SK-N-SH (cell line): ENCODE results near the gene PATL2. TPM values are rescaled to one million over a fixed set of nuclear protein-coding genes. Genes with fewer than 3 reads are reported as not detected.

ENCODE experiments used
- CTCF ChIA-PET: fragments of 300-600, 350-600 bp; formaldehyde crosslinking; extraction: SDS; loops from one replicate; lab custom pipeline; 2021; lab: Yijun Ruan, JAX
- POLR2A ChIA-PET: fragments of 350-600 bp; sonication (Branson Sonifier 250); formaldehyde crosslinking; extraction: SDS; loops from one replicate; lab custom pipeline; 2020; ENCODE audit warnings: antibody characterized with exemption, inconsistent platforms; lab: Yijun Ruan, JAX
- DNase-seq: peaks from one replicate; pipeline ENCODE4 v3.0.0; 2012
- H2AFZ ChIP-seq: fragments of 200-600 bp; sonication (generic); 2 replicates; pipeline ENCODE4 v1.8.1; 2016; ENCODE audit warnings: antibody characterized with exemption, mild to moderate bottlenecking, low read depth
- H3F3A ChIP-seq: fragments of 200-600 bp; sonication (generic); replicated peaks from 2 replicates; pipeline ENCODE3; 2016; ENCODE audit warnings: antibody characterized with exemption, mild to moderate bottlenecking; ENCODE audit not compliant: insufficient read depth
- H3K27ac ChIP-seq, 2 experiments: fragments of 200-500 bp in 1 of 2; fragments of 200-600 bp in 1 of 2; sonication (Bioruptor generic) in 1 of 2; sonication (generic), shearing (Covaris generic) in 1 of 2; 2 replicates each; pipeline versions ENCODE4 v1.5.1 to v1.6.1; 2014 to 2016; ENCODE audit warnings: low read depth in 2 of 2, inconsistent platforms in 1 of 2, low read length in 1 of 2, mild to moderate bottlenecking in 1 of 2, mixed read lengths in 1 of 2
- H3K27me3 ChIP-seq: fragments of 200-600 bp; sonication (generic), shearing (Covaris generic); 2 replicates; pipeline ENCODE4 v1.6.1; 2016; ENCODE audit warnings: mixed run types; ENCODE audit not compliant: insufficient read depth
- H3K36me3 ChIP-seq, 2 experiments: fragments of 200-500 bp in 1 of 2; fragments of 200-600 bp in 1 of 2; sonication (Bioruptor generic) in 1 of 2; sonication (generic) in 1 of 2; replicated peaks in 1 of 2; 2 replicates each; pipeline versions ENCODE3 to v1.5.1; 2014 to 2016; ENCODE audit warnings: low read length in 1 of 2, mild to moderate bottlenecking in 1 of 2; ENCODE audit not compliant: insufficient read depth in 2 of 2, control insufficient read depth in 1 of 2
- H3K4me1 ChIP-seq, 2 experiments: fragments of 200-500 bp in 1 of 2; fragments of 200-600 bp in 1 of 2; sonication (Bioruptor generic) in 1 of 2; sonication (generic), shearing (Covaris generic) in 1 of 2; 2 replicates each; pipeline versions ENCODE4 v1.5.1 to v1.6.1; 2014 to 2016; ENCODE audit warnings: low read depth in 1 of 2, low read length in 1 of 2, mixed run types in 1 of 2; ENCODE audit not compliant: insufficient read depth in 2 of 2, control insufficient read depth in 1 of 2
- H3K4me2 ChIP-seq: fragments of 200-600 bp; sonication (generic), shearing (Covaris generic); 2 replicates; pipeline ENCODE4 v1.6.1; 2017; ENCODE audit warnings: mixed run types
- H3K4me3 ChIP-seq, 2 experiments: fragments of 200-500 bp in 1 of 2; fragments of 200-600 bp in 1 of 2; sonication (Bioruptor generic) in 1 of 2; sonication (generic), shearing (Covaris generic) in 1 of 2; 2 replicates each; pipeline versions ENCODE4 v1.5.1 to v1.8.1; 2014 to 2016; ENCODE audit warnings: low read depth in 2 of 2, inconsistent platforms in 1 of 2, low read length in 1 of 2, mild to moderate bottlenecking in 1 of 2, mixed read lengths in 1 of 2, moderate library complexity in 1 of 2
- H3K79me2 ChIP-seq: fragments of 200-600 bp; sonication (generic); 2 replicates; pipeline ENCODE4 v1.8.1; 2017; ENCODE audit warnings: mild to moderate bottlenecking; ENCODE audit not compliant: insufficient read depth
- H3K9ac ChIP-seq: fragments of 200-600 bp; sonication (generic); 2 replicates; pipeline ENCODE4 v1.6.1; 2017; ENCODE audit warnings: mixed run types
- H3K9me2 ChIP-seq: fragments of 200-600 bp; sonication (generic); 2 replicates; pipeline ENCODE4 v1.6.1; 2017; ENCODE audit warnings: mixed run types
- H3K9me3 ChIP-seq: fragments of 200-600 bp; sonication (generic); 2 replicates; pipeline ENCODE4 v1.6.1; 2017; ENCODE audit warnings: mixed run types, mild to moderate bottlenecking, moderate library complexity
- H4K20me1 ChIP-seq: fragments of 200-600 bp; sonication (generic); 2 replicates; pipeline ENCODE4 v1.6.1; 2017; ENCODE audit warnings: mild to moderate bottlenecking, mixed run types; ENCODE audit not compliant: insufficient read depth
- FOXJ3 ChIP-seq: sonication (generic); formaldehyde crosslinking; IDR thresholded peaks from 2 replicates; pipeline ENCODE4 v1.5.1; 2020; ENCODE audit warnings: mild to moderate bottlenecking, missing genetic modification reagents
- GABPA ChIP-seq: IDR thresholded peaks from 2 replicates; pipeline ENCODE4 v1.4.0; 2012; ENCODE audit warnings: low read depth, mild to moderate bottlenecking
- POLR2AphosphoS5 ChIP-seq: IDR thresholded peaks from 2 replicates; pipeline ENCODE4 v1.6.1; 2012; ENCODE audit warnings: low read depth, low read length
- RFX5 ChIP-seq: IDR thresholded peaks from 2 replicates; pipeline ENCODE4 v1.6.1; 2012; ENCODE audit warnings: mild to moderate bottlenecking, improper control_type of control experiment, low read length
- TAF1 ChIP-seq: IDR thresholded peaks from 2 replicates; pipeline ENCODE4 v1.6.1; 2012; ENCODE audit warnings: low read depth, mild to moderate bottlenecking, low read length, moderate library complexity, borderline replicate concordance
- TEAD4 ChIP-seq: IDR thresholded peaks from 2 replicates; pipeline ENCODE4 v1.4.0; 2012; ENCODE audit warnings: mild to moderate bottlenecking, borderline replicate concordance; ENCODE audit not compliant: insufficient read depth
- YY1 ChIP-seq: IDR thresholded peaks from 2 replicates; pipeline ENCODE4 v1.4.0; 2012; ENCODE audit warnings: low read depth, mild to moderate bottlenecking
- WGBS: methylation state at CpG from one replicate; pipeline ENCODE4 v1.1.6; 2017; ENCODE audit warnings: low lambda C conversion rate; 5-methylcytosine and 5-hydroxymethylcytosine counted together
- polyA plus RNA-seq, 3 experiments: library from polyadenylated mRNA; depleted of rRNA; stranded (reverse); fragments of >200 nt; gene quantifications; 2 replicates each; pipeline ENCODE4 v1.2.3, GENCODE V29; 2012
- TF ChIP-seq, protein P1 (sequence below): IDR thresholded peaks from 2 replicates; pipeline ENCODE4; 2012
- TF ChIP-seq, protein P2 (sequence below): IDR thresholded peaks from 2 replicates; pipeline ENCODE4 v1.4.0; 2012; ENCODE audit warnings: low read depth, borderline replicate concordance
- TF ChIP-seq, protein P3 (sequence below): IDR thresholded peaks from 2 replicates; pipeline ENCODE4 v1.4.0; 2012; ENCODE audit warnings: low read depth
- TF ChIP-seq, protein P4 (sequence below): fragments of 150-350 bp; IDR thresholded peaks from 2 replicates; pipeline ENCODE4 v1.6.1; 2017; ENCODE audit warnings: antibody characterized with exemption, low read length, low read depth, borderline replicate concordance
- TF ChIP-seq, protein P5 (sequence below): IDR thresholded peaks from 2 replicates; pipeline ENCODE4 v1.4.0; 2012; ENCODE audit warnings: low read depth, borderline replicate concordance

Gene PATL2
- polyA plus RNA-seq, 1 of the 3 experiments (the other 2 are of a cell fraction), result 0.31 TPM

DNA sequence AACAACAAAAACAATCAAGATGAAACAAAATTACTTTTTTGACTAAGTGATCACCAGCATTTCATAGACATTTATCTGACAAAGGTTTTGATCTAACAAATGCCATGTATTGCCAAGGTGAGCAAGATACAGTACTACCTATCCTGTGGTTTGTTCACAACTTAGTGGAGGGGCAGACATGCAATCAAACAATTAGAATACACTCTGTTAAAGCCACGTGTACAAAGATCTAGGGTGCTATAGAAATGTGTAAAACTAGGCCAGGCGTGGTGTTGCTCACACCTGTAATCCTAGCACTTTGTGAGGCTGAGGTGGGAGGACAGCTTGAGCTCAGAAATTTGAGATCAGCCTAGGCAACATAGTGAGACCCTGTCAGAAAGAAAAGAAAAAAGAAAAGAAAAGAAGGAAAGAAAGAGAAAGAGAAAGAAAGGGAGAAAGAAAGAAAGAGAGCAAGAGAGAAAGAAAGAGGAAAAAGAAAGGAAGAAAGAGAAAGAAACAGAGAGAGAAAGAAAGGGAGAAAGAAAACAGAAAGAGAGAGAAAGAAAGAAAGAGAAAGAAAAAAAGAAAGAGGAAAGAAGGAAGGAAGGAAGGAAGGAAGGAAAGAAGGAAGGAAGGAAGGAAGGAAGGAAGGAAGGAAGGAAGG is 23.8 kb upstream of the PATL2 start (continued):
- TF ChIP-seq, protein P1, sequence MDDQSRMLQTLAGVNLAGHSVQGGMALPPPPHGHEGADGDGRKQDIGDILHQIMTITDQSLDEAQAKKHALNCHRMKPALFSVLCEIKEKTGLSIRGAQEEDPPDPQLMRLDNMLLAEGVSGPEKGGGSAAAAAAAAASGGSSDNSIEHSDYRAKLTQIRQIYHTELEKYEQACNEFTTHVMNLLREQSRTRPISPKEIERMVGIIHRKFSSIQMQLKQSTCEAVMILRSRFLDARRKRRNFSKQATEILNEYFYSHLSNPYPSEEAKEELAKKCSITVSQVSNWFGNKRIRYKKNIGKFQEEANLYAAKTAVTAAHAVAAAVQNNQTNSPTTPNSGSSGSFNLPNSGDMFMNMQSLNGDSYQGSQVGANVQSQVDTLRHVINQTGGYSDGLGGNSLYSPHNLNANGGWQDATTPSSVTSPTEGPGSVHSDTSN, result no peak
- TF ChIP-seq TEAD4, result no peak
- TF ChIP-seq GABPA, result no peak
- TF ChIP-seq, protein P2, sequence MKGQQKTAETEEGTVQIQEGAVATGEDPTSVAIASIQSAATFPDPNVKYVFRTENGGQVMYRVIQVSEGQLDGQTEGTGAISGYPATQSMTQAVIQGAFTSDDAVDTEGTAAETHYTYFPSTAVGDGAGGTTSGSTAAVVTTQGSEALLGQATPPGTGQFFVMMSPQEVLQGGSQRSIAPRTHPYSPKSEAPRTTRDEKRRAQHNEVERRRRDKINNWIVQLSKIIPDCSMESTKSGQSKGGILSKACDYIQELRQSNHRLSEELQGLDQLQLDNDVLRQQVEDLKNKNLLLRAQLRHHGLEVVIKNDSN, result no peak
- TF ChIP-seq, protein P3, sequence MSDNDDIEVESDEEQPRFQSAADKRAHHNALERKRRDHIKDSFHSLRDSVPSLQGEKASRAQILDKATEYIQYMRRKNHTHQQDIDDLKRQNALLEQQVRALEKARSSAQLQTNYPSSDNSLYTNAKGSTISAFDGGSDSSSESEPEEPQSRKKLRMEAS, result no peak
- TF ChIP-seq, protein P4, sequence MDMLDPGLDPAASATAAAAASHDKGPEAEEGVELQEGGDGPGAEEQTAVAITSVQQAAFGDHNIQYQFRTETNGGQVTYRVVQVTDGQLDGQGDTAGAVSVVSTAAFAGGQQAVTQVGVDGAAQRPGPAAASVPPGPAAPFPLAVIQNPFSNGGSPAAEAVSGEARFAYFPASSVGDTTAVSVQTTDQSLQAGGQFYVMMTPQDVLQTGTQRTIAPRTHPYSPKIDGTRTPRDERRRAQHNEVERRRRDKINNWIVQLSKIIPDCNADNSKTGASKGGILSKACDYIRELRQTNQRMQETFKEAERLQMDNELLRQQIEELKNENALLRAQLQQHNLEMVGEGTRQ, result no peak
- TF ChIP-seq RFX5, result no peak
- TF ChIP-seq, protein P5, sequence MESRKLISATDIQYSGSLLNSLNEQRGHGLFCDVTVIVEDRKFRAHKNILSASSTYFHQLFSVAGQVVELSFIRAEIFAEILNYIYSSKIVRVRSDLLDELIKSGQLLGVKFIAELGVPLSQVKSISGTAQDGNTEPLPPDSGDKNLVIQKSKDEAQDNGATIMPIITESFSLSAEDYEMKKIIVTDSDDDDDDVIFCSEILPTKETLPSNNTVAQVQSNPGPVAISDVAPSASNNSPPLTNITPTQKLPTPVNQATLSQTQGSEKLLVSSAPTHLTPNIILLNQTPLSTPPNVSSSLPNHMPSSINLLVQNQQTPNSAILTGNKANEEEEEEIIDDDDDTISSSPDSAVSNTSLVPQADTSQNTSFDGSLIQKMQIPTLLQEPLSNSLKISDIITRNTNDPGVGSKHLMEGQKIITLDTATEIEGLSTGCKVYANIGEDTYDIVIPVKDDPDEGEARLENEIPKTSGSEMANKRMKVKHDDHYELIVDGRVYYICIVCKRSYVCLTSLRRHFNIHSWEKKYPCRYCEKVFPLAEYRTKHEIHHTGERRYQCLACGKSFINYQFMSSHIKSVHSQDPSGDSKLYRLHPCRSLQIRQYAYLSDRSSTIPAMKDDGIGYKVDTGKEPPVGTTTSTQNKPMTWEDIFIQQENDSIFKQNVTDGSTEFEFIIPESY, result no peak

DNA sequence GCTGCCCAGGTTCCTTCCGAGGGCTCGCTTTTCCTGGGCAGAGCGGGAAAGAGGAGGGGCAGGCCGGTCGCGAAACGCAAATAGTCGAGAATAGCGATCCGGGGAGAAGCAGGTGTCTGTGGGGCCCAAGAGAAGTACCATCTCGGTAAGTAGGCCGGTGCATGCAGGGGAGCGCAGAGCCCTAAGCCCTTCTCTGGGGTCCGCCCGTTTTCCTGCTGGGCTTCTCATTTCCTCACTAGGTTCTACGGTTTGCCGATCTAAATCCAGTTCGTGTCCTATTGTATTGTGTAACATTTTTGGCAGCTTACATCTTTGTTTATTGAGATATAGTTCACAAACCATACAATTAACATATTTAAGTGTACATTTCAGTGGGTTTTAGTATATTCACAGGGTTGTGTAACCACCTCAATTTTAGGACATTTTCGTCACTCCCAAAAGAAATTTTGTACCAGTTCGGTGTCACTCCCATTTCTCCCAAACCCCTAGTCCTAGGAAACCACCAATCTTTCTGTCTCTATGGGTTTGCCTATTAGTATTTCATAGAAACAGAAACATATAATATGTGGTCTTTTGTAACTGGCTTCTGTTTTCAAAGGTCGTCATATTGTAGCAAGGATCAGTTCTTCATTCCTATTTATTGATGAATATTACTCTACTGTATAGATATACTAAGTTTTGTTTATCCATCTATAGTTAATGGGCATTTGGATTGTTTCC is 18.4 kb upstream of the PATL2 start:
- peak overlapping the region; percentile 97 for H2AFZ ChIP-seq
- 4% methylated on average over 21 of the region's 21 CpGs for WGBS
- peak overlapping the region; percentile 97 for H3K27ac ChIP-seq
- peak overlapping the region; percentile 85 for H3K9ac ChIP-seq
- DNase-seq, result no peak
- no peaks in the 10 kb centered on the region for H3K9me3 ChIP-seq
- H3F3A ChIP-seq, result peaks cover 19% of the 10 kb centered on the region
- ChIA-PET POLR2A (interaction anchor here (1.0 to 3.0 kb wide), 8 partner anchors 8 to 905 kb away, joined by 3 to 22 read pairs (median 4); partner anchors contain the start of genes B2M, MFAP1, PATL2 and SPG11), CTCF (interaction anchor here (0.6 to 3.6 kb wide), 5 partner anchors 9 to 66 kb away, joined by 3 to 21 read pairs (median 9); partner anchors contain the start of gene SPG11)
- H3K9me2 ChIP-seq, result no peaks in the 10 kb centered on the region
- no peak for TF ChIP-seq POLR2AphosphoS5
- TF ChIP-seq FOXJ3, result no peak
- no peak for TF ChIP-seq RFX5
- TF ChIP-seq TAF1, result no peak
- no peak for TF ChIP-seq YY1
- TF ChIP-seq, protein P2, result no peak
- no peak for TF ChIP-seq GABPA
- peaks cover 6 to 17% of the 10 kb centered on the region in 2 experiments; a peak in 3 of 4 replicates for H3K4me1 ChIP-seq
- H3K4me2 ChIP-seq, result peak overlapping the region; percentile 95
- H3K27me3 ChIP-seq, result no peaks in the 10 kb centered on the region
- H3K79me2 ChIP-seq, result peaks cover 14% of the 10 kb centered on the region; the same call in 1 of the 2 replicates
- peak overlapping the region; percentile 73 to 94 for H3K4me3 ChIP-seq
- H4K20me1 ChIP-seq, result no peaks in the 10 kb centered on the region
- peaks cover 5 to 11% of the 10 kb centered on the region in 2 experiments for H3K36me3 ChIP-seq
